GM13976 (cell line): ENCODE data around the gene HOXD9.

Experiments used
- DNase-seq: peaks from one replicate; pipeline ENCODE4 v3.0.0; 2012; ENCODE audit warnings: low spot score
- CTCF ChIP-seq: IDR thresholded peaks from 2 replicates; pipeline ENCODE4 v1.5.1; 2012; ENCODE audit warnings: borderline replicate concordance, mild to moderate bottlenecking; ENCODE audit not compliant: insufficient read depth; ENCODE audit errors: extremely low read depth, missing control alignments, control extremely low read depth
- in situ Hi-C: fragments of 300-500 bp; cut with MboI; formaldehyde crosslinking; loops from one replicate; pipeline ENCODE4 v1.12.0; 2022; ENCODE audit warnings: low sequenced_read_pairs, mixed read lengths, inconsistent platforms; ENCODE audit not compliant: unreplicated experiment

HOXD9 gene

GRCh38 chr2:176164611-176165369, 42.3 kb downstream of the HOXD9 start:
- in situ Hi-C loops = no loop called here
- DNase-seq = no peak
- no peak for TF ChIP-seq CTCF

- no peak for DNase-seq
- TF ChIP-seq CTCF = no peak
- in situ Hi-C loops = no loop called here
These were observed 43.0 kb downstream of the HOXD9 start for GRCh38 chr2:176165370-176166050.

- in situ Hi-C loops = no loop called here
- no peak for DNase-seq
- TF ChIP-seq CTCF = no peak
These were observed 43.8 kb downstream of the HOXD9 start for GRCh38 chr2:176166272-176166671.

- in situ Hi-C loops = no loop called here
- no peak for DNase-seq
- TF ChIP-seq CTCF = no peak
These were observed 44.9 kb downstream of the HOXD9 start for GRCh38 chr2:176167398-176167797.

GRCh38 chr2:176169181-176169580, 46.7 kb downstream of the HOXD9 start:
- in situ Hi-C loops = no loop called here
- TF ChIP-seq CTCF = no peak
- DNase-seq = no peak

GRCh38 chr2:176169711-176170110, 47.2 kb downstream of the HOXD9 start:
- in situ Hi-C loops = no loop called here
- TF ChIP-seq CTCF = no peak
- DNase-seq = no peak
